ENCODE results near the gene SMO. TPM values are rescaled to one million over a fixed set of nuclear protein-coding genes. Genes with fewer than 3 reads are reported as not detected.

SMO gene
- total and polyA plus RNA-seq, 8 donors = 1.1 to 18.5 (median 5.1) TPM

GRCh38 chr7:129144834-129145668 is 43.4 kb upstream of the SMO start:
- no peaks in the 10 kb centered on the region for H3K36me3 ChIP-seq
- H3K9me3 ChIP-seq = no peaks in the 10 kb centered on the region
- peak in 1 of 2 donors; percentile 22 for DNase-seq
- intact Hi-C loops (cut with DNase I; ENCODE audit: low total_unique reads) = no loop called here
- 6 to 18% (median 10%) methylated on average over 23 to 58 of the region's 58 CpGs for WGBS, 5 donors
- peaks cover 12 to 41% (median 16%) of the 10 kb centered on the region in 4 donors for H3K4me1 ChIP-seq
- H3K27ac ChIP-seq = peak overlapping the region in 2 of 5 donors; percentile 50 to 55
- peaks cover 0 to 26% (median 5%) of the 10 kb centered on the region in 3 donors for H3K27me3 ChIP-seq
- TF ChIP-seq POLR2AphosphoS5 (IDR thresholded peaks at IDR 0.05) (no peak), CTCF (IDR thresholded peaks at IDR 0.05) (peak in 1 of 7 experiments; percentile 7)
- H3K4me3 ChIP-seq = peak overlapping the region; percentile 54 to 71 (median 58)

- TF ChIP-seq EP300 (IDR thresholded peaks at IDR 0.05) (no peak), POLR2AphosphoS5 (IDR thresholded peaks at IDR 0.05) (no peak), POLR2A (IDR thresholded peaks at IDR 0.05) (no peak), CTCF (IDR thresholded peaks at IDR 0.05) (no peak)
- Histone ChIP-seq H3K36me3 (no peaks in the 10 kb centered on the region), H3K4me3 (no peak overlapping the region), H3K9me3 (no peaks in the 10 kb centered on the region), H3K27me3 (peaks cover 0 to 24% (median 5%) of the 10 kb centered on the region in 3 donors), H3K27ac (peak overlapping the region in 2 of 5 donors; percentile 15 to 43), H3K4me1 (peaks cover 12 to 41% (median 19%) of the 10 kb centered on the region in 4 donors)
- peak in 1 of 2 donors; percentile 46 for DNase-seq
- intact Hi-C loops (cut with DNase I; ENCODE audit: low total_unique reads) = no loop called here
- 65 to 77% (median 69%) methylated on average over 8 of the region's 8 CpGs for whole genome bisulfite sequencing, 5 donors
Observed at GRCh38 chr7:129146237-129146979, 42.0 kb upstream of the SMO start.

- no peak overlapping the region for H3K27ac ChIP-seq
Observed at GRCh38 chr7:129147731-129148130, 40.7 kb upstream of the SMO start.

More at GRCh38 chr7:129147731-129148130, 40.7 kb upstream of the SMO start:
- H3K4me3 ChIP-seq = no peak overlapping the region
- no peaks in the 10 kb centered on the region for H3K36me3 ChIP-seq
- WGBS, 5 donors = 46 to 71% (median 65%) methylated on average over 3 of the region's 3 CpGs
- peaks cover 12 to 41% (median 19%) of the 10 kb centered on the region in 4 donors for H3K4me1 ChIP-seq
- no peak for DNase-seq
- H3K27me3 ChIP-seq = peaks cover 0 to 24% (median 5%) of the 10 kb centered on the region in 3 donors
- no peaks in the 10 kb centered on the region for H3K9me3 ChIP-seq
- intact Hi-C loops (cut with DNase I; ENCODE audit: low total_unique reads) = no loop called here
- TF ChIP-seq CTCF (IDR thresholded peaks at IDR 0.05) (no peak), EP300 (IDR thresholded peaks at IDR 0.05) (no peak), POLR2AphosphoS5 (IDR thresholded peaks at IDR 0.05) (no peak), POLR2A (IDR thresholded peaks at IDR 0.05) (no peak)
